BJ (cell line): ENCODE measurements around the gene FBXO10. TPM values are rescaled to one million over a fixed set of nuclear protein-coding genes. Genes with fewer than 3 reads are reported as not detected.

Experiments
- CTCF ChIA-PET: fragments of 350-600 bp; formaldehyde crosslinking; extraction: SDS; loops from one replicate; lab custom pipeline; 2021; ENCODE audit warnings: antibody characterized with exemption, inconsistent platforms; lab: Yijun Ruan, JAX
- POLR2A ChIA-PET: fragments of 300-600 bp; sonication (Branson Sonifier 250); formaldehyde crosslinking; extraction: SDS; loops from one replicate; lab custom pipeline; 2021; ENCODE audit warnings: antibody characterized with exemption; lab: Charles Lee
- DNase-seq: peaks from one replicate; pipeline ENCODE4 v3.0.0-alpha.2; 2011; ENCODE audit warnings: low read depth
- H3K27me3 ChIP-seq: 2 replicates; pipeline ENCODE4 v1.6.0; 2011; ENCODE audit warnings: low read length; ENCODE audit not compliant: control insufficient read depth, insufficient read depth
- H3K36me3 ChIP-seq: 2 replicates; pipeline ENCODE4 v1.5.1; 2011; ENCODE audit warnings: low read length; ENCODE audit not compliant: control insufficient read depth, insufficient read depth
- H3K4me3 ChIP-seq: 2 replicates; pipeline ENCODE4 v1.5.1; 2011; ENCODE audit warnings: low read depth, mild to moderate bottlenecking, control low read depth, low read length
- polyA plus RNA-seq: library from polyadenylated mRNA; depleted of rRNA; stranded (reverse); fragments of >200 nt; gene quantifications from 2 replicates; pipeline ENCODE4 v1.2.3, GENCODE V29; 2011
- TF ChIP-seq, protein P1 (sequence below): IDR thresholded peaks from 2 replicates; pipeline ENCODE4 v1.5.1; 2011; ENCODE audit warnings: low read depth, mild to moderate bottlenecking, control low read depth, inconsistent platforms, low read length, moderate library complexity; ENCODE audit not compliant: insufficient read depth

Gene FBXO10
- polyA plus RNA-seq, 1 experiment: 13.3 TPM

DNA sequence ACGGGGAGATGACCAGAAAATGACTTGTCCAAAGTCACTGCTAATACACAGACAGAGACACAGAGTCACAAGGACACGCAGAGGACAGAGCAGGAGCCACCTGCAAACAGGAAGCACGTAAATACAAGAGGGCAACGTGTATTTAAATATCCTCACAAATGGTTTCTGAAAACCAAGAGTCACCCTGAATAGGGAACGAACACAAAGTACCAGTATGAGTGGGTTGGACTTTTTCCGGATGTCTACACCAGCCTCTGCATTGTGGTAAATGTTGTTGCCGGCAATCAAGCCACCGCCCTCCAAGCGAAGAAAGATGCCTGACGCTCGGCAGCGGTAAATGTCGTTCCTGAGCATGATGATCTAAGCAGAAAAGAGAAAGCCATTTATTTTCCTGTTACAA lies 44.5 kb downstream of the FBXO10 start:
- CTCF ChIA-PET: no interaction called here
- Histone ChIP-seq H3K27me3 (no peaks in the 10 kb centered on the region), H3K36me3 (peaks cover 3% of the 10 kb centered on the region; the same call in 1 of the 2 replicates), H3K4me3 (no peak overlapping the region)
- POLR2A ChIA-PET: no interaction called here
- TF ChIP-seq, protein P1, sequence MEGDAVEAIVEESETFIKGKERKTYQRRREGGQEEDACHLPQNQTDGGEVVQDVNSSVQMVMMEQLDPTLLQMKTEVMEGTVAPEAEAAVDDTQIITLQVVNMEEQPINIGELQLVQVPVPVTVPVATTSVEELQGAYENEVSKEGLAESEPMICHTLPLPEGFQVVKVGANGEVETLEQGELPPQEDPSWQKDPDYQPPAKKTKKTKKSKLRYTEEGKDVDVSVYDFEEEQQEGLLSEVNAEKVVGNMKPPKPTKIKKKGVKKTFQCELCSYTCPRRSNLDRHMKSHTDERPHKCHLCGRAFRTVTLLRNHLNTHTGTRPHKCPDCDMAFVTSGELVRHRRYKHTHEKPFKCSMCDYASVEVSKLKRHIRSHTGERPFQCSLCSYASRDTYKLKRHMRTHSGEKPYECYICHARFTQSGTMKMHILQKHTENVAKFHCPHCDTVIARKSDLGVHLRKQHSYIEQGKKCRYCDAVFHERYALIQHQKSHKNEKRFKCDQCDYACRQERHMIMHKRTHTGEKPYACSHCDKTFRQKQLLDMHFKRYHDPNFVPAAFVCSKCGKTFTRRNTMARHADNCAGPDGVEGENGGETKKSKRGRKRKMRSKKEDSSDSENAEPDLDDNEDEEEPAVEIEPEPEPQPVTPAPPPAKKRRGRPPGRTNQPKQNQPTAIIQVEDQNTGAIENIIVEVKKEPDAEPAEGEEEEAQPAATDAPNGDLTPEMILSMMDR: no peak
- no peak for DNase-seq

DNA sequence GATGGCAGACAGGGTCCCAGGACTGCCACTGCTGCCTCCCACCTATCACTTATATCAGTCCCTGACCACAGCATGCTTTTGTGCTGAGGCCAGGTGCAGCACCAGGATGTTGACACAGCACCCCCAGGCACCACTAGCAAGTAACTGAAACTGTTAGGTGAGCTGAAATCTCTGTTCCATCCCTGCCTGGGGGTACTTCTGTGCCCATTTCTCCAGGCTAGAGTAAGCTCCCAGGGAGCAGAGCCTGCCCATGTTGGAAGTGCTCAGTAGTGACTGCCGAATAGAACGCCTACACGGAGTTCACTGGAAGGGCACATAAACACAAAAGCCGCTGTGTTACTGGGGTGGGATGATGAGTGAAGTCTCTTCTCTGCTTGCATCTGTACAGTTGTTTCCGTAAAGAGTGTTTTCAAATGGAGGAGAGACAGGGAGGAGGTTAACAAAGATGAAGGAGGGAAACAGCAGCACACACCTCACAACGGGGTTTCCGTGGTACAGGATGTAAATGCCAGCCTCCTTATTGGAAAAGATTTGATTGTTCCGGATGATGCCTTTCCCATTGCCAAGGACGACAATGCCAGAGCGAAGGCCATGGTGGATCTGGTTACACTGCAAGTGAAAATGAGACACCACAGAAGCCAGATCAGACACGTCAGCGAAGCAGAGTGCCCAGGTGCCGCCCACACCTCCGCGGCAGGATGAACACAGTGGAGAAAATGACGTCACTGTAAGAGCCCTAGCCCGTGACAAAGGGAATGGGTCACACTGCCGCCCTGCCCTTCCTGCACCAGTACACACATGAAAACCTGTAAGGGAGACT lies 47.3 kb downstream of the FBXO10 start:
- no peak for DNase-seq
- H3K4me3 ChIP-seq: no peak overlapping the region
- no peaks in the 10 kb centered on the region for H3K27me3 ChIP-seq
- TF ChIP-seq, protein P1: no peak
- CTCF ChIA-PET: no interaction called here
- POLR2A ChIA-PET: no interaction called here
- peaks cover 6% of the 10 kb centered on the region for H3K36me3 ChIP-seq

DNA sequence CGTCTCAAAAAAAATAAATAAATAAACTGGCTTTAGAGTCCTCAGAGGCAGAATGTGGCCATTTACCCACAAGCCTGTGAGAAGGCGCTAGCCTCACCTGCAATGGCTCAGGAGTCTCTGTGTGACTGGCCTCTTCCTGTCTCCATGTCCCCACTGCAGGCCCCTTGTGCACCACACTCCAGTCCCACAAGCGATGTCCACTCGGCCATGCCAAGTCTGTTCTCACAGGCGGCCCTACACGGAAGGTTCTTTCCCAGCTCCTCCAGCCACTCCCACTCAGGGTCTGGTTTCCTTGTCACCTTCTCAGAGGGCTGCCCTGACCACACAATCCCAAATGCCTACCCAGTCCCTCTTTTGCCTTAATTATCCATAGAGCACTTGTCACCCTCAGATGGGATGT lies 52.3 kb downstream of the FBXO10 start:
- ChIA-PET CTCF (interaction anchor here (1.1 kb wide), 1 partner anchor 21 kb away, joined by 4 read pairs; no protein-coding TSS in a partner anchor), POLR2A (no interaction called here)
- no peak overlapping the region for H3K4me3 ChIP-seq
- H3K36me3 ChIP-seq: peaks cover 18% of the 10 kb centered on the region
- TF ChIP-seq, protein P1: no peak
- DNase-seq: no peak
- H3K27me3 ChIP-seq: no peaks in the 10 kb centered on the region

DNA sequence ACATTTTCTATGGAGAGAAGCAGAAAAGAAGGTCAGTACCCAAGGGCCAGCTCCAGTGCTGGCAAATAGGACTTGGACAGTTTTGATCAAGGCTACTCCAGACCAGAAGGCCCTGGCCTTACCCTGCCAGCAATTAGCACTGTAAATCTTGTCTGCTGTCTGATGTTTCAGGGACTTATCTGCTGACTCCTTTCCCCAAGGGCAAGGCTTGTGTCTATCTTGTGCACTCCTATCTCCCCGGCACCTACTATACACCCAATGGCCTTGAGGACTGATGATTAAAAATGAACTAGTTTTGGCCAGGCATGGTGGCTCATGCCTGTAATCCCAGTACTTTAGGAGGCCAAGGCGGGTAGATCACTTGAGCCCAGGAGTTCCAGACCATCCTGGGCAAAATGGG lies 53.2 kb downstream of the FBXO10 start:
- Histone ChIP-seq H3K27me3 (no peaks in the 10 kb centered on the region), H3K36me3 (peaks cover 22% of the 10 kb centered on the region), H3K4me3 (no peak overlapping the region)
- no peak for DNase-seq
- TF ChIP-seq, protein P1: no peak
- POLR2A ChIA-PET: no interaction called here
- CTCF ChIA-PET: interaction anchor here (1.4 kb wide), 1 partner anchor 14 kb away, joined by 5 read pairs; no protein-coding TSS in a partner anchor

DNA sequence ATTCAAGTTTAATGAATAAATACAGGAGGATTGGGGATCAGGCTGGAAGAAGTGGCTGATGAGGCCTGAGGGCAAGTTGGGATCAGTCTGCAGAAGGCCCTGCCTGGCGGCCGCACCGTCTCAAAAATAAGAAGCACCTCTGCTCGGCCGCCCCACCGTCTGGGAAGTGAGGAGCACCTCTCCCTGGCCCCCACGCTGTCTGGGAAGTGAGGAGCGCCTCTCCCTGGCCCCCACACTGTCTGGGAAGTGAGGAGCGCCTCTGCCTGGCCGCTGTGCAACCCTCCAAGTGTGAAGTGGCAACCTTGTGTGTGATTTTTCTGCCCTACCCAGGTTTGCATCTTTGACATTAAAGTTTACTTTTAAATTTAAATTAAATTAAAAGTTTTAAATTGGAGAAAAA lies 55.1 kb downstream of the FBXO10 start:
- H3K27me3 ChIP-seq: no peaks in the 10 kb centered on the region
- ChIA-PET CTCF (interaction anchor here (1.4 kb wide), 1 partner anchor 10 kb away, joined by 3 read pairs; no protein-coding TSS in a partner anchor), POLR2A (no interaction called here)
- DNase-seq: no peak
- TF ChIP-seq, protein P1: no peak
- H3K36me3 ChIP-seq: peaks cover 26% of the 10 kb centered on the region
- H3K4me3 ChIP-seq: no peak overlapping the region
